Mesenchymal stem cell (in vitro differentiated cells and primary cell): Measurements from ENCODE around the gene ASB11.

Experiments used
- DNase-seq: peaks from one replicate; pipeline ENCODE4 v3.0.0-alpha.2; 2013
- H2AFZ ChIP-seq: one replicate; pipeline ENCODE4 v1.6.1; 2013; ENCODE audit warnings: low read depth, mild to moderate bottlenecking, control low read depth, inconsistent platforms, low read length, moderate library complexity
- H2AK5ac ChIP-seq: 2 replicates; pipeline ENCODE4 v1.6.1; 2013; ENCODE audit warnings: low read length, moderate library complexity, mild to moderate bottlenecking, inconsistent platforms; ENCODE audit not compliant: severe bottlenecking
- H2BK120ac ChIP-seq: one replicate; pipeline ENCODE4 v1.6.1; 2013; ENCODE audit warnings: low read depth, mild to moderate bottlenecking, inconsistent platforms, low read length, moderate library complexity
- H2BK12ac ChIP-seq, 2 experiments: one replicate each; pipeline ENCODE4 v1.6.1; 2013; ENCODE audit warnings: inconsistent platforms in 2 of 2, low read length in 2 of 2, mild to moderate bottlenecking in 2 of 2, moderate library complexity in 2 of 2, control low read depth in 1 of 2
- H2BK15ac ChIP-seq: one replicate; pipeline ENCODE4 v1.6.1; 2013; ENCODE audit warnings: mild to moderate bottlenecking, low read depth, inconsistent platforms; ENCODE audit not compliant: poor library complexity, severe bottlenecking
- H2BK5ac ChIP-seq: 2 replicates; pipeline ENCODE4 v1.6.1; 2013; ENCODE audit warnings: low read depth, mild to moderate bottlenecking, low read length, control low read depth, inconsistent platforms; ENCODE audit not compliant: poor library complexity, severe bottlenecking
- H3K14ac ChIP-seq, 2 experiments: one replicate each; pipeline ENCODE4 v1.6.1; 2013; ENCODE audit warnings: inconsistent platforms in 2 of 2, low read length in 2 of 2, control low read depth in 1 of 2, mild to moderate bottlenecking in 1 of 2, moderate library complexity in 1 of 2
- H3K18ac ChIP-seq, 2 experiments: one replicate each; pipeline ENCODE4 v1.6.1; 2013; ENCODE audit warnings: inconsistent platforms in 2 of 2, low read length in 2 of 2, control low read depth in 1 of 2, low read depth in 1 of 2, mild to moderate bottlenecking in 1 of 2
- H3K23ac ChIP-seq, 2 experiments: one replicate each; pipeline ENCODE4 v1.6.1; 2013; ENCODE audit warnings: inconsistent platforms in 2 of 2, low read length in 2 of 2, mild to moderate bottlenecking in 2 of 2, moderate library complexity in 2 of 2, control low read depth in 1 of 2
- H3K27ac ChIP-seq: 2 replicates; pipeline ENCODE4 v1.5.1; 2013; ENCODE audit warnings: mild to moderate bottlenecking, moderate library complexity, low read length, control low read depth, inconsistent platforms; ENCODE audit not compliant: poor library complexity, severe bottlenecking
- H3K27me3 ChIP-seq, 2 experiments: 2 replicates each; pipeline versions ENCODE4 v1.6.1 to v1.7.0; 2013; ENCODE audit warnings: low read length in 2 of 2, mild to moderate bottlenecking in 2 of 2, moderate library complexity in 2 of 2, control low read depth in 1 of 2, inconsistent platforms in 1 of 2; ENCODE audit not compliant: control insufficient read depth in 1 of 2, insufficient read depth in 1 of 2
- H3K36me3 ChIP-seq, 2 experiments: 2 replicates each; pipeline versions ENCODE4 v1.6.1 to v1.7.0; 2013; ENCODE audit warnings: low read length in 2 of 2, control low read depth in 1 of 2, inconsistent platforms in 1 of 2, low read depth in 1 of 2, mild to moderate bottlenecking in 1 of 2; ENCODE audit not compliant: insufficient read depth in 2 of 2, control insufficient read depth in 1 of 2
- H3K4ac ChIP-seq, 2 experiments: one replicate each; pipeline ENCODE4 v1.6.1; 2013; ENCODE audit warnings: inconsistent platforms in 2 of 2, low read length in 2 of 2, mild to moderate bottlenecking in 2 of 2, moderate library complexity in 2 of 2, control low read depth in 1 of 2, low read depth in 1 of 2
- H3K4me1 ChIP-seq: 2 replicates; pipeline ENCODE4 v1.6.1; 2013; ENCODE audit warnings: low read depth, low read length, control low read depth; ENCODE audit not compliant: control insufficient read depth, insufficient read depth
- H3K4me2 ChIP-seq: 2 replicates; pipeline ENCODE4 v1.6.1; 2013; ENCODE audit warnings: low read length, mild to moderate bottlenecking, inconsistent platforms; ENCODE audit not compliant: poor library complexity, severe bottlenecking
- H3K4me3 ChIP-seq, 2 experiments: 2 replicates each; pipeline versions ENCODE4 v1.5.1 to v1.7.0; 2013; ENCODE audit warnings: low read length in 2 of 2, mild to moderate bottlenecking in 2 of 2, control low read depth in 1 of 2, low read depth in 1 of 2; ENCODE audit not compliant: insufficient read depth in 1 of 2
- H3K79me1 ChIP-seq: replicated peaks from 2 replicates; pipeline ENCODE4 v1.6.1; 2013; ENCODE audit warnings: mild to moderate bottlenecking, control low read depth, low read length, inconsistent platforms; ENCODE audit not compliant: poor library complexity, severe bottlenecking
- H3K9ac ChIP-seq: 2 replicates; pipeline ENCODE4 v1.7.0; 2013; ENCODE audit warnings: mild to moderate bottlenecking, low read length, moderate library complexity
- H3K9me3 ChIP-seq: 2 replicates; pipeline ENCODE4 v1.7.0; 2013; ENCODE audit warnings: mild to moderate bottlenecking, low read length; ENCODE audit not compliant: control insufficient read depth
- H4K8ac ChIP-seq: one replicate; pipeline ENCODE4 v1.6.1; 2013; ENCODE audit warnings: inconsistent platforms, mild to moderate bottlenecking, low read length, moderate library complexity
- H4K91ac ChIP-seq: one replicate; pipeline ENCODE4 v1.6.1; 2013; ENCODE audit warnings: mild to moderate bottlenecking, low read length, inconsistent platforms
- WGBS: methylation state at CpG from one replicate; pipeline ENCODE4 v1.1.7; 2013; ENCODE audit warnings: mixed read lengths; 5-methylcytosine and 5-hydroxymethylcytosine counted together

The ASB11 gene

DNA sequence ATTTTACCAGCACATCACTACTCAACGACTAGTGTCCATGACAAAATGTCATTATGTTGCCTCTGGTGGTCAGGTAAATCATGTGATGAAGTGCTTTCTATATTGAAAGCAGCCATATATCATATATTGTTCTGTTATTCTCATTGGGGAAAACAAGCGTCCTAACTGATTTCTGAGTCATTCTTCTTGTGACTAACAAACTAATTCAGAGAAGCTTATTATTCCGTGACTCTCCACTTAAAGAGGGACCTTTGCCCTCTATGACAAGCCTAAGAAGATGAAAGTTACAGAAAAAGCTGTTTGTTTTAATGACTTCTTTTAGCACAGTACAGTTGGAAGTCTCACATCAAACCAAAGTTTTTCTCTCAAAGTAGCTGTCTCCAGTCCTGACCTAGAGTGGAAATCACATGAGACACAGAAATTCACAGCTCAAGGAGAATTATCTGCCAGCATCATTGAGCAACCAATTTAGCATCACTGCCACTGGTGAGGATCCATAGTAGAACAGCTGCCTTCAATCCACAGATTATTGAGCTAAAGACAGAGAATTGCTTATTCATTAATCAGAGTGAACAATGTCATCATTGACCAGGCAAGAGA is 81.9 kb downstream of the ASB11 start:
- H4K8ac ChIP-seq = no peak overlapping the region
- no peak overlapping the region for H2BK12ac ChIP-seq
- no peaks in the 10 kb centered on the region for H3K4me1 ChIP-seq
- no peak overlapping the region for H2BK15ac ChIP-seq
- H2AFZ ChIP-seq = no peak overlapping the region
- H3K4ac ChIP-seq = no peak overlapping the region
- no peak overlapping the region for H3K14ac ChIP-seq
- H3K36me3 ChIP-seq = no peaks in the 10 kb centered on the region
- H2BK120ac ChIP-seq = no peak overlapping the region
- WGBS = no CpG with 5 or more reads among the region's 3 CpGs
- H3K4me2 ChIP-seq = no peak overlapping the region
- H3K9ac ChIP-seq = no peak overlapping the region
- no peak overlapping the region for H3K18ac ChIP-seq
- H3K4me3 ChIP-seq = no peak overlapping the region
- H4K91ac ChIP-seq = no peak overlapping the region
- H2BK5ac ChIP-seq = no peak overlapping the region
- peaks cover 0 to 9% of the 10 kb centered on the region in 2 experiments for H3K27me3 ChIP-seq
- H3K27ac ChIP-seq = no peak overlapping the region
- no peak overlapping the region for H3K23ac ChIP-seq
- no peaks in the 10 kb centered on the region for H3K9me3 ChIP-seq
- peak; percentile 56 for DNase-seq
- no peaks in the 10 kb centered on the region for H3K79me1 ChIP-seq
- H2AK5ac ChIP-seq = no peak overlapping the region
